ENCODE results near the gene PAXX.
A peak's percentile ranks its signal among the peaks of the same experiment; 100 is the strongest.

Gene PAXX

GRCh38 chr9:137034709-137035506, 42.7 kb downstream of the PAXX start:
- peak; percentile 32 for DNase-seq

GRCh38 chr9:137035507-137035834, 43.2 kb downstream of the PAXX start:
- no peak for DNase-seq

GRCh38 chr9:137035937-137036336, 43.7 kb downstream of the PAXX start:
- no peak for DNase-seq

GRCh38 chr9:137037035-137037434, 44.8 kb downstream of the PAXX start:
- DNase-seq = no peak

- DNase-seq = no peak
Observed at GRCh38 chr9:137037483-137037882, 45.3 kb downstream of the PAXX start.

- no peak for DNase-seq
Observed at GRCh38 chr9:137038916-137039315, 46.7 kb downstream of the PAXX start.

- DNase-seq = no peak
Observed at GRCh38 chr9:137039611-137040366, 47.6 kb downstream of the PAXX start.

GRCh38 chr9:137040568-137040967, 48.3 kb downstream of the PAXX start:
- no peak for DNase-seq

- DNase-seq = no peak
Observed at GRCh38 chr9:137041124-137041523, 48.9 kb downstream of the PAXX start.

- DNase-seq = no peak
Observed at GRCh38 chr9:137042751-137043727, 50.8 kb downstream of the PAXX start.
